Pancreas (tissue), 10 donors: ENCODE data around the gene SWAP70. TPM values are rescaled to one million over a fixed set of nuclear protein-coding genes. Genes with fewer than 3 reads are reported as not detected.

Source experiments
- ATAC-seq, 4 donors: fragments of 200-7000 bp; cut with Tn5 transposase; one replicate each; pipeline versions ENCODE4 v1.8.0 to v1.9.1; 2020; ENCODE audit warnings: mild to moderate bottlenecking in 4 of 4, moderate library complexity in 4 of 4
- DNase-seq, 6 donors: peaks; one replicate each; pipeline ENCODE4 v3.0.0-alpha.2; 2020
- FAIRE-seq: peaks from 2 replicates; lab custom pipeline; 2012; peaks lifted over from hg19 to GRCh38; lab: Jason Lieb, UNC
- H3K27ac ChIP-seq, 4 donors: fragments of 200-600 bp; sonication (generic); 1 replicate in 3 of 4; 2 replicates in 1 of 4; pipeline versions ENCODE4 v1.5.0 to v1.8.0; 2020
- H3K27me3 ChIP-seq, 4 donors: fragments of 200-600 bp; one replicate each; pipeline ENCODE4 v1.8.0; 2021
- H3K36me3 ChIP-seq, 3 donors: fragments of 200-600 bp; sonication (generic) in 1 of 3; one replicate each; pipeline versions ENCODE4 v1.5.0 to v1.8.0; 2020 to 2021
- H3K4me1 ChIP-seq, 3 donors: fragments of 200-600 bp; one replicate each; pipeline ENCODE4 v1.8.0; 2021
- H3K4me3 ChIP-seq, 4 donors: fragments of 200-600 bp; sonication (generic) in 2 of 4; one replicate each; pipeline versions ENCODE4 v1.5.0 to v1.8.0; 2020 to 2021
- H3K9me3 ChIP-seq, 4 donors: fragments of 200-600 bp; one replicate each; pipeline ENCODE4 v1.8.0; 2021
- WGBS, 2 donors: extraction: QIAGEN DNeasy Blood & Tissue Kit; methylation state at CpG; one replicate each; pipeline ENCODE4 v1.1.7; 2013; 5-methylcytosine and 5-hydroxymethylcytosine counted together
- intact Hi-C, 3 donors: fragments of 100-400 bp; cut with DNase I; formaldehyde crosslinking; loops; one replicate each; pipeline versions ENCODE4 v1.11.1 to v1.14.2; 2022
- polyA plus RNA-seq, 2 donors: library from polyadenylated mRNA; stranded (reverse); fragments of 200-250 nt; gene quantifications; one replicate each; pipeline ENCODE4 v1.2.3, GENCODE V29; 2013
- total RNA-seq, 6 donors: library from RNA; stranded (reverse); fragmentation: NEBNext Ultra II Directional in 4 of 6; extraction: Animal tissue kit (Norgen Biotek cat#: 25700) in 4 of 6; gene quantifications; one replicate each; pipeline versions ENCODE4 v1.2.1 to v1.2.4, GENCODE V29; 2021 to 2023
- TF ChIP-seq, protein P1 (sequence below), 4 donors: fragments of 200-600 bp; sonication (generic) in 3 of 4; IDR thresholded peaks; one replicate each; pipeline versions ENCODE4 v1.5.0 to v1.8.0; 2021; ENCODE audit warnings: antibody characterized with exemption in 4 of 4
- donor health status: healthy with polysubstance abuse.
- donor health status: DM: no; HTN: no; CAD: no; lungs with moderate emphysema.
- donor health status: DM: no; HTN: no; CAD: no.
- donor health status: control.
- donor health status: control.
- donor health status: Bipolar disorder and iron deficiency.
- donor health status: DM: yes; HTN: yes; CAD: no.
- donor health status: DM: no; HTN: no; CAD: no.
- donor health status: DM: no; HTN: no; CAD: no.
- donor health status: DM: yes; HTN: yes; CAD: no.

SWAP70 gene
- total and polyA plus RNA-seq, 8 donors = 4.8 to 22.3 (median 10.3) TPM

- TF ChIP-seq, protein P1, sequence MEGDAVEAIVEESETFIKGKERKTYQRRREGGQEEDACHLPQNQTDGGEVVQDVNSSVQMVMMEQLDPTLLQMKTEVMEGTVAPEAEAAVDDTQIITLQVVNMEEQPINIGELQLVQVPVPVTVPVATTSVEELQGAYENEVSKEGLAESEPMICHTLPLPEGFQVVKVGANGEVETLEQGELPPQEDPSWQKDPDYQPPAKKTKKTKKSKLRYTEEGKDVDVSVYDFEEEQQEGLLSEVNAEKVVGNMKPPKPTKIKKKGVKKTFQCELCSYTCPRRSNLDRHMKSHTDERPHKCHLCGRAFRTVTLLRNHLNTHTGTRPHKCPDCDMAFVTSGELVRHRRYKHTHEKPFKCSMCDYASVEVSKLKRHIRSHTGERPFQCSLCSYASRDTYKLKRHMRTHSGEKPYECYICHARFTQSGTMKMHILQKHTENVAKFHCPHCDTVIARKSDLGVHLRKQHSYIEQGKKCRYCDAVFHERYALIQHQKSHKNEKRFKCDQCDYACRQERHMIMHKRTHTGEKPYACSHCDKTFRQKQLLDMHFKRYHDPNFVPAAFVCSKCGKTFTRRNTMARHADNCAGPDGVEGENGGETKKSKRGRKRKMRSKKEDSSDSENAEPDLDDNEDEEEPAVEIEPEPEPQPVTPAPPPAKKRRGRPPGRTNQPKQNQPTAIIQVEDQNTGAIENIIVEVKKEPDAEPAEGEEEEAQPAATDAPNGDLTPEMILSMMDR (IDR thresholded peaks at IDR 0.05) = no peak
- WGBS, 2 donors = 42 to 53% methylated on average over 1 of the region's 1 CpG
- intact Hi-C loops = loop anchor here in 1 of 3 donors (5.0 kb wide), 1 partner anchor 135 kb away; no protein-coding TSS in a partner anchor
- Histone ChIP-seq H3K4me1 (no peaks in the 10 kb centered on the region), H3K4me3 (no peak overlapping the region), H3K27ac (no peak overlapping the region), H3K36me3 (peaks cover 0 to 6% (median 0%) of the 10 kb centered on the region in 3 donors), H3K9me3 (no peaks in the 10 kb centered on the region), H3K27me3 (no peaks in the 10 kb centered on the region)
- no peak for ATAC-seq
- no peak for DNase-seq
- FAIRE-seq = no peak
These were observed 83.4 kb downstream of the SWAP70 start for GRCh38 chr11:9747229-9747628.

- Histone ChIP-seq H3K9me3 (no peaks in the 10 kb centered on the region), H3K4me3 (no peak overlapping the region), H3K27ac (no peak overlapping the region), H3K4me1 (no peaks in the 10 kb centered on the region), H3K36me3 (peaks cover 0 to 6% (median 0%) of the 10 kb centered on the region in 3 donors), H3K27me3 (no peaks in the 10 kb centered on the region)
- WGBS, 2 donors = 84 to 85% methylated on average over 5 of the region's 5 CpGs
- FAIRE-seq = no peak
- no peak for ATAC-seq
- no peak for DNase-seq
- TF ChIP-seq, protein P1 (IDR thresholded peaks at IDR 0.05) = no peak
- intact Hi-C loops = loop anchor here in 1 of 3 donors (5.0 kb wide), 1 partner anchor 136 kb away; no protein-coding TSS in a partner anchor
These were observed 84.0 kb downstream of the SWAP70 start for GRCh38 chr11:9747828-9748227.

GRCh38 chr11:9748361-9748970 lies 84.6 kb downstream of the SWAP70 start:
- no peak overlapping the region for H3K27ac ChIP-seq
- H3K4me3 ChIP-seq = no peak overlapping the region
- TF ChIP-seq, protein P1 (IDR thresholded peaks at IDR 0.05) = peak in 3 of 4 donors; percentile 14 to 35 (median 22)
- FAIRE-seq (no peak), DNase-seq (peak in 3 of 6 donors; percentile 33 to 46 (median 44)), ATAC-seq (peak; percentile 67 to 91 (median 90))
- intact Hi-C loops = loop anchor here in 1 of 3 donors (5.0 kb wide), 1 partner anchor 136 kb away; no protein-coding TSS in a partner anchor
- H3K27me3 ChIP-seq = no peaks in the 10 kb centered on the region
- no peaks in the 10 kb centered on the region for H3K4me1 ChIP-seq
- H3K36me3 ChIP-seq = peaks cover 0 to 6% (median 0%) of the 10 kb centered on the region in 3 donors
- 54 to 62% methylated on average over 7 of the region's 7 CpGs for WGBS, 2 donors
- H3K9me3 ChIP-seq = no peaks in the 10 kb centered on the region

- Histone ChIP-seq H3K4me3 (no peak overlapping the region), H3K27ac (peak overlapping the region in 1 of 4 donors; percentile 29), H3K27me3 (no peaks in the 10 kb centered on the region), H3K4me1 (no peaks in the 10 kb centered on the region), H3K36me3 (peaks cover 0 to 6% (median 0%) of the 10 kb centered on the region in 3 donors), H3K9me3 (no peaks in the 10 kb centered on the region)
- intact Hi-C loops = loop anchor here in 1 of 3 donors (10.0 kb wide), 1 partner anchor 574 kb away; no protein-coding TSS in a partner anchor
- WGBS, 2 donors = 63 to 67% methylated on average over 4 of the region's 4 CpGs
- TF ChIP-seq, protein P1 (IDR thresholded peaks at IDR 0.05) = no peak
- DNase-seq = no peak
- FAIRE-seq = no peak
- no peak for ATAC-seq
These were observed 86.7 kb downstream of the SWAP70 start for GRCh38 chr11:9750551-9750950.

DNA sequence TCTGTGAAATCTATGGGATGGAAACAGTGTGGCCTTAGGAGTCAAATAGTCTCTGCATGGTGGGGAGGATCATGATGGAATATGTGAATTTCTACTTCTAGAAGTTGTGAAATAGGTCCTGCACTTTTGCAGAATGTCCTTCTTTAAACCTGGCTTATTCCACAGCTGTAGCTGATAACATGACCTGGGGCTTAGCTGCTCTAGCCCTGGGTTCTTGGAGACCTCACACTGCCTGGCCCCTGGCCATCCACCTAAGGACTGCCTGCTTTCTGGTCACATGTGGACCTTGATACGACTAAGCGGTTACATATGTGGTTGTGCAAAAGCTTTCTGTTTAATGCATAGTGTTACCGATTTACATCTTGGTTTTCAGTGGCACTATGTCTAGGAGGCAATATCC lies 88.2 kb downstream of the SWAP70 start:
- Histone ChIP-seq H3K9me3 (no peaks in the 10 kb centered on the region), H3K27me3 (no peaks in the 10 kb centered on the region), H3K36me3 (peaks cover 0 to 6% (median 0%) of the 10 kb centered on the region in 3 donors), H3K4me1 (no peaks in the 10 kb centered on the region), H3K27ac (no peak overlapping the region), H3K4me3 (no peak overlapping the region)
- FAIRE-seq = no peak
- peak in 3 of 6 donors; percentile 35 to 56 (median 38) for DNase-seq
- intact Hi-C loops = loop anchor here in 1 of 3 donors (10.0 kb wide), 1 partner anchor 573 kb away; no protein-coding TSS in a partner anchor
- 54 to 56% methylated on average over 3 of the region's 3 CpGs for WGBS, 2 donors
- peak in 3 of 4 donors; percentile 46 to 57 (median 55) for ATAC-seq
- TF ChIP-seq, protein P1 (IDR thresholded peaks at IDR 0.05) = no peak
